ENCODE results near the gene ZDHHC16.

Gene ZDHHC16

GRCh38 chr10:97497572-97498075, 51.6 kb downstream of the ZDHHC16 start (continued):
- TF ChIP-seq ZNF426 (tag by site-specific recombination; IDR thresholded peaks at IDR 0.05): no peak
- TF ChIP-seq ZIC2 (tag by site-specific recombination; IDR thresholded peaks at IDR 0.05): peak; percentile 57; the same call in 1 of the 2 replicates
- TF ChIP-seq GLI2 (tag by site-specific recombination; IDR thresholded peaks at IDR 0.05; ENCODE audit: borderline replicate concordance, low read depth): no peak
- peak; percentile 74; the same call in 1 of the 2 replicates for TF ChIP-seq ZNF639 (tag by site-specific recombination; IDR thresholded peaks at IDR 0.05)
- no peak for TF ChIP-seq SETDB1 (IDR thresholded peaks at IDR 0.05; ENCODE audit: insufficient read length, low read length)
- TF ChIP-seq PRDM6 (tag by site-specific recombination; IDR thresholded peaks at IDR 0.05): no peak
- no peak for TF ChIP-seq ZBTB49 (tag by site-specific recombination; IDR thresholded peaks at IDR 0.05; ENCODE audit: low read depth)
- TF ChIP-seq ZNF585B (tag by site-specific recombination; IDR thresholded peaks at IDR 0.05): no peak
- no peak for TF ChIP-seq ZNF132 (tag by site-specific recombination; IDR thresholded peaks at IDR 0.05; ENCODE audit: borderline replicate concordance)
- no peak for TF ChIP-seq ZSCAN18 (tag by site-specific recombination; IDR thresholded peaks at IDR 0.05)
- 0 out of 2 replicates have a peak, but pooled peaks have one; percentile 13 for TF ChIP-seq KLF7 (tag by site-specific recombination; IDR thresholded peaks at IDR 0.05; ENCODE audit: borderline replicate concordance)
- peak; percentile 71; the same call in 1 of the 2 replicates for TF ChIP-seq ZNF692 (tag by site-specific recombination; IDR thresholded peaks at IDR 0.05)
- TF ChIP-seq MZF1 (tag by site-specific recombination; IDR thresholded peaks at IDR 0.05; ENCODE audit: borderline replicate concordance): no peak
- no peak for TF ChIP-seq ZNF248 (tag by site-specific recombination; IDR thresholded peaks at IDR 0.05)
- 0 out of 2 replicates have a peak, but pooled peaks have one; percentile 29 for TF ChIP-seq PRDM2 (tag by site-specific recombination; IDR thresholded peaks at IDR 0.05; ENCODE audit: borderline replicate concordance)
- no peak for TF ChIP-seq ZNF610 (tag by site-specific recombination; IDR thresholded peaks at IDR 0.05; ENCODE audit: borderline replicate concordance)
- TF ChIP-seq ZNF140 (tag by site-specific recombination; IDR thresholded peaks at IDR 0.05): no peak
- peak; percentile 58 for TF ChIP-seq ZNF366 (tag by site-specific recombination; conservative IDR thresholded peaks at IDR 0.05)
- no peak for TF ChIP-seq ZNF148 (tag by site-specific recombination; IDR thresholded peaks at IDR 0.05; ENCODE audit: borderline replicate concordance)
- TF ChIP-seq SALL2 (tag by site-specific recombination; IDR thresholded peaks at IDR 0.05; ENCODE audit: borderline replicate concordance): no peak
- TF ChIP-seq ZNF843 (tag by site-specific recombination; IDR thresholded peaks at IDR 0.05): no peak
- TF ChIP-seq ZNF626 (tag by site-specific recombination; IDR thresholded peaks at IDR 0.05): no peak
